Mucosa of descending colon (tissue), 3 donors: ENCODE measurements around the gene TYW1B. TPM values are rescaled to one million over a fixed set of nuclear protein-coding genes. Genes with fewer than 3 reads are reported as not detected.
"Not testable (repeated sequence)": the region's sequence is repeated elsewhere in the genome, so short reads cannot be mapped to it uniquely, and the experiment has no call there.

Source experiments
- ATAC-seq: fragments of 200-7000 bp; cut with Tn5 transposase; one replicate; pipeline ENCODE4 v1.9.1; 2020; ENCODE audit warnings: mild to moderate bottlenecking, moderate library complexity
- DNase-seq, 3 donors: peaks; one replicate each; pipeline ENCODE4 v3.0.0-alpha.2; 2020
- H3K36me3 ChIP-seq: fragments of 200-600 bp; one replicate; pipeline ENCODE4 v1.8.0; 2021; ENCODE audit warnings: low read depth, mild to moderate bottlenecking
- H3K4me1 ChIP-seq: fragments of 200-600 bp; one replicate; pipeline ENCODE4 v1.8.0; 2021; ENCODE audit warnings: low read depth, mild to moderate bottlenecking
- H3K4me3 ChIP-seq: fragments of 200-600 bp; one replicate; pipeline ENCODE4 v1.8.0; 2021; ENCODE audit warnings: mild to moderate bottlenecking
- H3K9me3 ChIP-seq: fragments of 200-600 bp; one replicate; pipeline ENCODE4 v1.8.0; 2021; ENCODE audit warnings: mild to moderate bottlenecking
- CTCF ChIP-seq: fragments of 200-600 bp; IDR thresholded peaks from one replicate; pipeline ENCODE4 v1.8.0; 2022; ENCODE audit warnings: antibody characterized with exemption, mild to moderate bottlenecking
- intact Hi-C, 2 donors: fragments of 100-400 bp; cut with DNase I in 1 of 2; cut with micrococcal nuclease in 1 of 2; formaldehyde crosslinking; loops; one replicate each; pipeline versions ENCODE4 v1.11.0 to v1.11.1; 2022; cut with DNase I, micrococcal nuclease
- total RNA-seq, 3 donors: library from RNA; stranded (reverse); fragmentation: NEBNext Ultra II Directional in 2 of 3; extraction: Animal tissue kit (Norgen Biotek cat#: 25700) in 2 of 3; gene quantifications; one replicate each; pipeline versions ENCODE4 v1.2.1 to v1.2.4, GENCODE V29; 2021 to 2023
- donor health status: DM: no; HTN: no; CAD: no; lungs with moderate emphysema.
- donor health status: DM: no; HTN: no; CAD: no.
- donor health status: DM: no; HTN: yes; CAD: no.

TYW1B gene
- total RNA-seq, 3 donors from 2014 or later, result 2.5 to 6.3 (median 3.5) TPM

- intact Hi-C loops, result no loop called here
- H3K4me3 ChIP-seq, result no peak overlapping the region
- no peaks in the 10 kb centered on the region for H3K9me3 ChIP-seq
- DNase-seq, result no peak
- ATAC-seq, result no peak
- H3K36me3 ChIP-seq, result no peaks in the 10 kb centered on the region
- no peaks in the 10 kb centered on the region for H3K4me1 ChIP-seq
- no peak for TF ChIP-seq CTCF
Measured at GRCh38 chr7:72781631-72782030, 46.4 kb downstream of the TYW1B start.

- TF ChIP-seq CTCF, result no peak
- no peak for DNase-seq
- ATAC-seq, result no peak
- intact Hi-C loops, result no loop called here
- H3K9me3 ChIP-seq, result no peaks in the 10 kb centered on the region
- no peaks in the 10 kb centered on the region for H3K36me3 ChIP-seq
- H3K4me3 ChIP-seq, result no peak overlapping the region
- H3K4me1 ChIP-seq, result no peaks in the 10 kb centered on the region
Measured at GRCh38 chr7:72781161-72781560, 46.8 kb downstream of the TYW1B start.

- ATAC-seq, result not testable (repeated sequence)
Measured at GRCh38 chr7:72780289-72780894, 47.6 kb downstream of the TYW1B start.

GRCh38 chr7:72777167-72777566 lies 50.8 kb downstream of the TYW1B start:
- H3K4me3 ChIP-seq, ATAC-seq, H3K36me3 ChIP-seq, intact Hi-C loops, H3K9me3 ChIP-seq, H3K4me1 ChIP-seq, DNase-seq: not testable (repeated sequence)

More at GRCh38 chr7:72780289-72780894, 47.6 kb downstream of the TYW1B start:
- DNase-seq, intact Hi-C loops, H3K4me3 ChIP-seq, H3K9me3 ChIP-seq, H3K36me3 ChIP-seq, H3K4me1 ChIP-seq: not testable (repeated sequence)

- ATAC-seq, intact Hi-C loops: not testable (repeated sequence)
Measured at GRCh38 chr7:72772627-72773026, 55.4 kb downstream of the TYW1B start.

GRCh38 chr7:72766994-72767393 lies 61.0 kb downstream of the TYW1B start:
- DNase-seq, H3K36me3 ChIP-seq, H3K4me1 ChIP-seq, H3K9me3 ChIP-seq, intact Hi-C loops, ATAC-seq, H3K4me3 ChIP-seq: not testable (repeated sequence)

More at GRCh38 chr7:72772627-72773026, 55.4 kb downstream of the TYW1B start:
- H3K4me1 ChIP-seq, H3K36me3 ChIP-seq, H3K9me3 ChIP-seq, H3K4me3 ChIP-seq, DNase-seq: not testable (repeated sequence)

- TF ChIP-seq CTCF, result no peak
- Histone ChIP-seq H3K9me3 (peaks cover 27% of the 10 kb centered on the region), H3K4me3 (no peak overlapping the region), H3K4me1 (no peaks in the 10 kb centered on the region), H3K36me3 (no peaks in the 10 kb centered on the region)
- DNase-seq (no peak), ATAC-seq (no peak)
- intact Hi-C loops, result no loop called here
Measured at GRCh38 chr7:72760602-72761001, 67.4 kb downstream of the TYW1B start.

- H3K36me3 ChIP-seq, result no peaks in the 10 kb centered on the region
- TF ChIP-seq CTCF, result no peak
- no peaks in the 10 kb centered on the region for H3K4me1 ChIP-seq
- ATAC-seq (no peak), DNase-seq (no peak)
- no peak overlapping the region for H3K4me3 ChIP-seq
- peaks cover 7% of the 10 kb centered on the region for H3K9me3 ChIP-seq
- intact Hi-C loops, result no loop called here
Measured at GRCh38 chr7:72754312-72754711, 73.7 kb downstream of the TYW1B start.
